PC-3 (cell line): Measurements from ENCODE around the gene KRTAP4-4.

Source experiments
- EZH2 ChIP-seq: fragments of 300-600 bp; sonication (generic); IDR thresholded peaks from one replicate; pipeline ENCODE4 v1.6.1; 2017; ENCODE audit warnings: antibody characterized with exemption, mild to moderate bottlenecking, low read length; ENCODE audit not compliant: unreplicated experiment
- TF ChIP-seq, protein P1 (sequence below): fragments of 300-600 bp; sonication (generic); conservative IDR thresholded peaks from 2 replicates; pipeline ENCODE4 v1.5.1; 2017; ENCODE audit warnings: antibody characterized with exemption, low read depth, mild to moderate bottlenecking, low read length

DNA sequence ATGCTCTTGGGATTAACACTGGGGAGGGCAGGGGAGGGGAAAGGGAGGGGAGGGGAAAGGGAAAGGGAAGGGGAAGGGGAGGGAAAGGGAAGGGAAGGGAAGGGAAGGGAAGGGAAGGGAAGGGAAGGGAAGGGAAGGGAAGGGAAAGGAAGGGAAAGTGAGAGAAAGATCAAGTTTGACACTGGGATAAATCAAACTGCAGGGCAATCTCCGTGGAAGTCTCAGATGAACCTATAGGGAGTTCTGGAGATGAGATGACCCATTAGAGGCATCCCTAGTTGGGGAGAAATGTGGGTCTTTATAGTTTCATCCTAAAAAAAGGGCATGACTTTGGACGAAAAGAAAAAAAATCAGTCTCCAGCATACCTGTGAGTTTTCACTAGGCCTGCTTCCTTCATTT, 38.8 kb downstream of the KRTAP4-4 start:
- no peak for TF ChIP-seq EZH2
- TF ChIP-seq, protein P1, sequence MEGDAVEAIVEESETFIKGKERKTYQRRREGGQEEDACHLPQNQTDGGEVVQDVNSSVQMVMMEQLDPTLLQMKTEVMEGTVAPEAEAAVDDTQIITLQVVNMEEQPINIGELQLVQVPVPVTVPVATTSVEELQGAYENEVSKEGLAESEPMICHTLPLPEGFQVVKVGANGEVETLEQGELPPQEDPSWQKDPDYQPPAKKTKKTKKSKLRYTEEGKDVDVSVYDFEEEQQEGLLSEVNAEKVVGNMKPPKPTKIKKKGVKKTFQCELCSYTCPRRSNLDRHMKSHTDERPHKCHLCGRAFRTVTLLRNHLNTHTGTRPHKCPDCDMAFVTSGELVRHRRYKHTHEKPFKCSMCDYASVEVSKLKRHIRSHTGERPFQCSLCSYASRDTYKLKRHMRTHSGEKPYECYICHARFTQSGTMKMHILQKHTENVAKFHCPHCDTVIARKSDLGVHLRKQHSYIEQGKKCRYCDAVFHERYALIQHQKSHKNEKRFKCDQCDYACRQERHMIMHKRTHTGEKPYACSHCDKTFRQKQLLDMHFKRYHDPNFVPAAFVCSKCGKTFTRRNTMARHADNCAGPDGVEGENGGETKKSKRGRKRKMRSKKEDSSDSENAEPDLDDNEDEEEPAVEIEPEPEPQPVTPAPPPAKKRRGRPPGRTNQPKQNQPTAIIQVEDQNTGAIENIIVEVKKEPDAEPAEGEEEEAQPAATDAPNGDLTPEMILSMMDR = no peak
